Astrocyte of the hippocampus (primary cell): Measurements from ENCODE around the gene SUGCT.
A peak's percentile ranks its signal among the peaks of the same experiment; 100 is the strongest.
"Not testable (repeated sequence)": the region's sequence is repeated elsewhere in the genome, so short reads cannot be mapped to it uniquely, and the experiment has no call there.

Experiments used
- DNase-seq: peaks from one replicate; pipeline ENCODE4 v3.0.0; 2011; ENCODE audit warnings: low read depth, low spot score

Gene SUGCT

DNA sequence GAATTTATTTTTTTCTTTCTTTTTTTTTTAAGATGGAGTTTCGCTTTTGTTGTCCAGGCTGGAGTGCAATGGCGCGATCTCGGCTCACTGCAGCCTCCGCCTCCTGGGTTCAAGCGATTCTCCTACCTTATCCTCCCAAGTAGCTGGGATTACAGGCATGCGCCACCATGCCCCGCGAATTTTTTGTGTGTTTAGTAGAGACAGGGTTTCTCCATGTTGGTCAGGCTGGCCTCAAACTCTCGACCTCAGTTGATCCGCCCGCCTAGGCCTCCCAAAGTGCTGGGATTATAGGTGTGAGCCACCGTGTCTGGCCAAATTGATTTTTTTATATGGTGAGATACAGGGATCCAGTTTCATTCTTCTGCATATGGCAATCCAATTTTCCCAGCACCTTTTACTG lies 5.1 kb downstream of the SUGCT start:
- DNase-seq = not testable (repeated sequence)

DNA sequence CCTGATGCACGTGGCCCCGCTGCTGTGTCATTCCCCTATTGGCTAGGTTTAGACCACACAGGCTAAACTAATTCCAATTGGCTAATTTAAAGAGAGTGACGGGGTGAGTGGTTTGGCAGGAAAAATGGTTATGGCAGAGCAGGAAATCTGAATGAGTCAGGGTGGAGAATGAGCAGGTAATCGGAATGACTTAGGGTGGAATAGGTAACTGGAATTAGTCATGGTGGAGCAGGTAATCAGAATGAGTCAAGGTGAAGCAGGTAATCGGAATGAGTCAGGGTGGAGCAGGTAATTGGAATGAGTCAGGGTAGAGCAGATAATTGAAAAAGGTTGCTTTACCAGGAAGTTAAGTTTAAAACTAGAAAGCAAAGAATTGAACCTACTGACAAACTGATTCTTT lies 7.1 kb downstream of the SUGCT start:
- not testable (repeated sequence) for DNase-seq

DNA sequence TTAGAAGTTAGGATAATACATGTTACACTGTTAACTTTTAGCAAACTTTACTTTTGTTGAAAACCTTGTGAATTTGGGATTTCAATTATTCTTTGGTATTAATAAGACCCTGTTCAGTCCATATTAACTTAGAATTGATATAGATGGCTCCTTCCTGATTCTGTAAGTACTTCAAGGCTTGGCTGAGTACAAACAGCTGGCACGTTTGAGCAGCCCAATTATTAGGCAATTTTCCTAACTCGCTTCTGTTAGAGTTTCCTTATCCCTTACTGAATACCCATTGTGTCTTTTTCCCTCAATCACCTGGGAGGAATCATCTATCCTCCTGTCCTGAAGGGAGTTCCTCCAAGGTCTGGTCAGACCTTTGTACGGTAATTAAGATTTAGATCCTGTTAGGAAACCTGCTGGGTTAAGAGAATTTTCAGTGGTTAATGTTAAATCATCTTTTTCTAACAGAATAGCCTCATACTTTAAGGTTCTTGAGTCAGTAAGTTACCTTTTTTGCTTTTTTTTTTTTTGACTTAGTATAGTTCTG lies 10.9 kb downstream of the SUGCT start:
- DNase-seq = not testable (repeated sequence)

DNA sequence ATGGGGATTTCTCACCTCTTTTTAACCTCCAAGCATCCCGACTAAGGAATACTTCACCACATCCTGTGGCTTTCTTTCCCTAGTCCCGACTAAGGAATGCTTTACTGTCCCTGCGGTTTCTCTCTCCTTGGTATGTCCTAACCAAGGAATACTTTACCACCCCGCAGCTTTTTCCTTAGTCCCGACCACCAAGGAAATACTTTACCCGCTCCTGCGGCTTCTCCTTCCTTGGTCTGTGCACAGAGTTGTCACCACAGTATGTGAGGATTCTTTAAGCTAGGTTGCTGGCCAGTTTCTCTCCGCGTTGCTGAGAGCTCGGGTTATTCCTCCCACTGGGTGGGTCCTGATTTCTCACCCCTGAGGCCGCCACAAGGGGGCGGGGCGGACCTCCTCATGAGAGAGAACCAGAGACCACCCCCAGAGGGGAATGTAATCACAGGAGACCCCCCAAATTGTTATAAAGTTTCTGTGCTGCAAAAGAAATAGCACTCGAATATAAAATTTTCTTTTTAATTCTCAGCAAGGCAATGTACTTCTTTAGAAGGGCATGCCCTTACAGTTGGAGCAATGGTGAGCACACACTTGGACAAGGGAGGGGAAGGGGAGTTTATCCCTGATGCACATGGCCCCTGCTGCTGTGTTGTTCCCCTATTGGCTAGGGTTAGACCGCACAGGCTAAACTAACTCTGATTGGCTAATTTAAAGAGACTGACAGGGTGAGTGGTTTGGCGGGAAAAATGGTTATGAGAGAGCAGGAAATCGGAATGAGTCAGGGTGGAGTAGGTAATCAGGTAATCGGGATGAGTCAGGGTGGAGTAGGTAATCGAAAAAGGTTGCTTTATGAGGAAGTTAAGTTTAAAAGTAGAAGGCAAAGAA lies 12.8 kb downstream of the SUGCT start:
- DNase-seq = peak; percentile 30

DNA sequence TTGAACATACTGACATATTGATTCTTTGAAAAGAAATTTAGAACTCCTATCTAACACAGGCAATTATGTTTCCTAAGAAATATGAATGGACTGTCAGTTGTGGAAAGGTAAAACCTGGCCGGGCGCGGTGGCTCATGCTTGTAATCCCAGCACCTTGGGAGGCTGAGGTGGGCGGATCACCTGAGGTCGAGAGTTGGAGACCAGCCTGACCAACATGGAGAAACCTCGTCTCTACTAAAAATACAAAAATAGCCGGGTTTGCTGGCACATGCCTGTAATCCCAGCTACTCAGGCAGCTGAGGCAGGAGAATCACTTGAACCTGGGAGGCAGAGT lies 13.4 kb downstream of the SUGCT start:
- not testable (repeated sequence) for DNase-seq

DNA sequence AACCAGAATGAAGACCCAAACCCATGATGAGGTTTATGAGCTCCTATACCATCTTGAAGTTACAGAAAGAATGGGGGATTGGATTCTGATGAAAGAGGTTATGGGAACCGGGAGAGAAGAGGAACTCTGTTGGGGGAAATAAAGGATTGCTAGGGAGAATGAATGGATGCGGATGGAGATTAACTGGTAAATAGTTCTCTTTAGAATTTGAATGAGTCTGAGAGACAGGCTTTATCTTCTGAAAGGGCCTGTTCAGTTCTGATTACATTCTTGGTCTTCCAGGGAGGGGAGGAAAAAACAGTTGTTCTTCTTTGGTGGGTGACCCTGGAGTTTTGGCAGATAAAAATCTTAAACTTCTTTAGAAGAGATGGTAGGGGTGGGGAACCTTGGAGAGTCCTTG lies 13.9 kb downstream of the SUGCT start:
- no peak for DNase-seq

DNA sequence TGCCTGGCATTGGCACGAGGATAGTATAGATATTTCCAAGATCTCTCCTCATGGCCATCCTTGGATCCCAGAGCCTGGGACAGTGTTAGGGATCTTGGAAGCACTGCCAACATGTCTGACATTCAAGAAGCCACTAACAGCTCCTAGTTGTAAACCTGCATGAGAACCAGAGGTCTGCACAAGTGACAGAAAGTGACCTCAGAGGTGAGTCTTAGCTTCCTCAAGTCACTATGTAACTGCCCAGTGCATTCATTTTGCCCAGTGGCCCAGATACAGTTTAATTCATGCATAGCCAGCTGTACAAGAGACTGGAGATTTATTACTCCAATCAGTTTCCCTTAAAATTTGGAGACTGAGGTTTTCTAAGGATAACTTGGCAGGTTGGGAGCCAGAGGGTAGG lies 16.7 kb downstream of the SUGCT start:
- DNase-seq = no peak

DNA sequence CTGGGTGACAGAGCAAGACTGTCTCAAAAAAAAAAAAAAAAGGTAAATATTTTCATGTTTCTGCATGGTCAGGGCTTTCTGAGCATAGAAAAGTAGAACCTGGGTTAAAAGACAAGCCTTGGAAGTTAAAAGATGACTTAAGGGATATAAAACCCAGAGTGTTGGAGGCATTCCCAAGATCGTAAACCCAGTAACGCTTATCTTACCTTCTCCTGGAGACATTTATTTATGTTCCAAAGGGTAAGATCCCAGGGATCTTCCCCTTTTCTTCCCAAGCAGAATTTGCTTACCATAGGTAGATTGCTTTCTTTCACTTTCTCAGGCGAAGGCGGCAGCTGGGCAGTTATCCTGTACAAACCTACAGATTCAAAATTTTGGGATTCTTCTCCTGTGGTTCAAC lies 22.2 kb downstream of the SUGCT start:
- DNase-seq = no peak

DNA sequence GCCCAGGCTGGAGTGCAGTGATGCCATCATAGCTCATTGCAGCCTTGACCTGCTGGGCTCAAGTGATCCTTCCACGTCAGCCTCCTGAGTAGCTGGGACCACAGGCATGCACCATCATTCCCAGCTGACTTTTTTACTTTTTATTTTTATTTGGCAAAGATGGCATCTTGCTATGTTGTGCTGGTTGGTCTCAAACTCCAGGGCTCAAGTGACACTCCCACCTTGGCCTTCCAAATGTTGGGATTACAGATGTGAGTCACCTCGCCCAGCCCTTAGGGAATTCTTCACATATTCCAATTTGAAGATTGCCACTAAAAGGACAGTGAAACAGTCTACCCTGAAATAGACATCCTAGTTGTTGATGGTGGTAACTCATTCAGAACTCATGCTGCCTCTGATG lies 27.7 kb downstream of the SUGCT start:
- peak; percentile 14 for DNase-seq

DNA sequence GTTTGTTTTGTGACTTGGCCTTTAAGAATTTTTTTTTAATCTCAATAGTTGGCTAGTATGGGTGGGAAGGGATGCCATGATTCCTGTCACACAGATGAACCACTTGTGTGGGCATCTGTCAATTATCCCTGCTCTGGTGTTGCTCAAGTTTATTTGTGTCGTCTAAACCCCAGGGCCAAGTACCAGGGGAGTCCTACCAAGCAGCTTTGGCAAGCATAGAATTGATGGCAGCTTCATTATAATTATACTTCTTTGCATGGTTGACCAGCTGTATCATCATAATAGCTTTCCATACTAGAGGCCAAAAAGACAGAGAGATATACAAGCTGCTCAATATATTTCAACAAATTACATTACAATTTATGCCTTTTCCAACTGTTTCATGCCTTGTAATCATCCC lies 30.4 kb downstream of the SUGCT start:
- DNase-seq = no peak

DNA sequence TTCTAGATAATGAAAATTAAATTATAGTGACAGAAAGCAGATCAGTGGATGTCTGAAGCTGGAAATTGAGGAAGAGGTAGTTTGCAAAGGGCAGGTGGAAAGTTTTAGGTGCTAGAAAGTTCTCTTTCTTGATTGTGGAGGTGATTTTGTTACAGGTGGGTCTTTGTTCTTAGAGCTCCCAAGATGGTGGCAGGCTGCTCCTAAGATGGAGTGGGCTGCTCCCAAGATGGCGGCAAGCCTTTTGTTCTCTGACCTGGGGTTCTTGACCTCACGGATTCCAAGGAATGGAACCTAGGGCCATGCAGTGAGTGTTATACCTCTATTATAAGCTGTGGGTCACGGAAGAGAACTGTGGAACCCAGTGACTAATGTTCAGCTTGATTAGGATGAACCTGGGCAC lies 32.5 kb downstream of the SUGCT start:
- no peak for DNase-seq

DNA sequence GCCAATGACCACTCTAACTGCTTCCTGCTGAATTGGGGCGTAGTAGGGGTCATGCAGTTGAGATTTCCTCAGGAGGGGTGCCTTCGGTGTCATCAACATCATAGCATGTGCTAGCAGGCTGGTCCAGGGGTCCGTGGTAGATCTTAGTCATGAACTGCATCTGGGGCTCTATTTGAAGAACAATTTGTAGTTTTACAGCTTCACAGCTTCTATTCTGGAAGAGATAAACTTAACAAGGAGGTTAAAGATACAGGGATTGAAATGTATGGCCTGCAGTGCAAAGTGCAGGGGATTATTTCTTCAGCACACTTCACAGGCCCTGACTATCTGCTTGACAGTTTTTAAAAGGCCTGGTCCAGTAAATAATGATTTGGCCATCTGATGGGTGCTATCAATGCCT lies 33.5 kb downstream of the SUGCT start:
- DNase-seq = not testable (repeated sequence)

DNA sequence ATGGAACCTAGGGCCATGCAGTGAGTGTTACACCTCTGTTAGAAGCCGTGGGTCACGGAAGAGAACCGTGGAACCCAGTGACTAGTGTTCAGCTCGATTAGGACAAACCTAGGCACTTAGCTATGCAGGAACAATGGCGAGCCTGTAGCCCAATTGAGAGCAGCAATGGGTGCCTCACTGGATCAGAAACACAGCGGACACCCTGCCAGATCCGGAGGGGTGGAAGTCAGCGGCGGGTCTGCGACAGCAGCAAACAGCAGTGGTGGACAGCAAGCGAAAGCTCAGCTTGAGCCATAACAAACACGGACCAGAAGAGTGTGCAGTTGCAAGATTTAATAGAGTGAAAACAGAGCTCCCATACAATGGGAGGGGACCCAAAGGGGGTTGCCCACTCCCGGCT lies 38.3 kb downstream of the SUGCT start:
- not testable (repeated sequence) for DNase-seq

DNA sequence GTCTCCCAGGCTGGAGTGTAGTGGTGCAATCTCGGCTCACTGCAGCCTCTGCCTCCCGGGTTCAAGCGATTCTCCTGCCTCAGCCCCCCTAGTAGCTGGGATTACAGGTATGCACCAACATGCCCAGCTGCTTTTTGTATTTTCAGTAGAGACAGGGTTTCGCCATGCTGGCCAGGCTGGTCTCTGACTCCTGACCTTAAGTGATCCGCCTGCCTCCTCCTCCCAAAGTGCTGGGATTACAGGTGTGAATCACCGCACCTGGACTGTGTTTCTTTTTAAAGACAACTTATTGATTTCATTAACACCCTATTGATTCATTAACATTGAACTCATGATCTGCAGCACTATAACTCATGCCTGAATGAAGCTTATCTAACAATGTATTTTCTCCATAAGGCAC lies 40.5 kb downstream of the SUGCT start:
- DNase-seq = not testable (repeated sequence)

DNA sequence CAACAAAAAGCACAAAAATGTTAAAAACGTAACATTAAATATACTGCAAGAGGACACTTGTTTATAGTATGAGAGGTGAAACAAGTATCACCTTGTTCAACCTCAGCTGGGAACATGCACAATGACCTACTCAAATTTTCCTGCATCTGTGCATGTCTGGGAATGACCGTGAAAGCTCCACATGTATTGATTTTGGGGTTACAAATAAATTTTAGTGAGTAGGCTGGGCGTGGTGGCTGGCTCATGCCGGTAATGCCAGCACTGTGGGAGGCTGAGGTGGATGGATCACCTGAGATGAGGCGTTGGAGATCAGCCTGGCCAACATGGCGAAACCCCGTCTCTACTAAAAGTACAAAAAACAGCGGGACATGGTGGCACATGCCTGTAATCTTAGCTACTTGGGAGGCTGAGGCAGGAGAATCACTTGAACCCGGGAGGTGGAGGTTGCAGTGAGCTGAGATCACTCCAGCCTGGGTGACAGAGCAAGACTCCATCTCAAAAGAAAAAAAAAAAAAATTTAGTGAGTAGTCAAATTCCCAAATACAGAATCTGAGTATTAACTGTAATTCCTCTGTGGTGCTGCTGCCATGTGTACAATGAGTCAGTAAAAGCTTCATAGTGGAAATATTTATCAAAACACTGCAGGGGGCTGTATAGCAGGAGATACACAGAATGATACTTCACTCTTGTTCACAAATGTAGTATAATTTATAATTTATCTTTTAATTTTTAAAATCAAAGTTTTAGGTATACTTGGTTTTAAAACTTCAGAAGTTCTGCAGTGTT lies 41.1 kb downstream of the SUGCT start:
- peak; percentile 13 for DNase-seq

DNA sequence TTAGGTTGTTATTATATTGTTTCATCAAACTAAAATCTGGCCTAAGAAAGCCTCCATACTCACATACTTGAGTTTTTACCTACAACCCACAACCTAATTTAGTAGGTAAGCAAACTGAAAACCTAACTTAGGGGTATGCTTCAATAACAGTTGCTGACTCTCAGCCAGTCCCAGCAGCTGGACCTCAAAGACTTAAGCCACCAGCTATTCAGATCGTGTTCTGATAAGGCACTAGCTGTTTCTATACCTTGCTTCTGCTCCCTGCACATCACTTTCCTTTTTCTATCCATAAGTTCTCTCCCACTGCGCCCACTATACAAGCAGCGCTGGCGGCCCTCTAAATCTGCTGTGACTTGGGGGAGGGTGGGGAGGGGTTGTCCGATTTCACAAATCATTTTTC lies 42.3 kb downstream of the SUGCT start:
- no peak for DNase-seq

DNA sequence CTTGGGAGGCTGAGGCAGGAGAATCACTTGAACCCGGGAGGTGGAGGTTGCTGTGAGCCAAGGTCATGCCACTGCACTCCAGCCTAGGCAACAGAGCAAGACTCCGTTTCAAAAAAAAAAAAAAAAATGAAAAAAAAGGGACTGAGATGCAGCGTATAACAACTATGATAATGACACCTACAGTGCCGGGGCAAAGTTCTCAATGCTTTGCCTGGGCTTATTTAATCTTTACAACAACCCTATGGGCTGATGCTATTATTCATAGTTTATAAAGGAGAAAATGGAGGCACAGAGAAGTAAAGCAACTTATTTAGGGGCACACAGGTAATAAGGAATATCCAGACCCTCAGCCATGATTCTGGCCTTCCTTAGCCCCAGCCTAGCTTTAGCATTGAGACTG lies 47.6 kb downstream of the SUGCT start:
- no peak for DNase-seq

DNA sequence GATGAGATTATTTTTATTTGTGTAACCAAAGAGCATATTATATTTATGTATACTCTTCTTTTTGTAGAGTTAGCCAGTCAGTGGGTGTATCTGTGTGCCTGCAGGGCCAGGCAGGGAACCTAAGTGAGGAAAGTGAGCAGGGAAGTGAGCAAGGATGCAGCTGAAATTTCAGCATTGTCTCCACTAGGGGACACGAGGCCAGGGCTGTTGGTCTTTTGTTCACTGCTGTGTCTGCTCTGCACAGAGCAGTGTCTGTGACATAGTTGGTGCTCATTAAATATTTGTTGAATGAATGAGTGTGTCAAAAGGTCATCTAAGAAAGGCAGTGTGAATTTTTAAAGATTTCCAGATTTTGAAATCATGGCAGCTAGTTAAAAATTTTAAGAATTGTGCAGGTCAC lies 51.8 kb downstream of the SUGCT start:
- no peak for DNase-seq

DNA sequence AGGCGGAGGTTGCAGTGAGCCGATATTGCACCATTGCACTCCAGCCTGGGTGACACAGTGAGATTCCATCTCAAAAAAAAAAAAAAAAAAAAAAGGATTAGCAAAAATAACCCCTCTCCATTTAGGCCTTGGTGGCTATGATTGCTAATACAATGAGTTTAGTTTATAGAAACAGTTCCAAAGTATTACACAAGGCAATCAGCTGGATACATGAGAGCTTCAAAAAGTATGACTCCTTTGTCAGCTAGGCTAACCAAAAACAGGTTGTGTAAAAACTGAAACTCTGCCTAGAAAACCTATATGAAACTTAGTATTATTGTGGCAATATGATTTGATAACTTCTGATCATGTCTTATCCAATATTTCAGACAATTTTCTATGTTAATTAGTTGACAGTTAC lies 57.2 kb downstream of the SUGCT start:
- no peak for DNase-seq

DNA sequence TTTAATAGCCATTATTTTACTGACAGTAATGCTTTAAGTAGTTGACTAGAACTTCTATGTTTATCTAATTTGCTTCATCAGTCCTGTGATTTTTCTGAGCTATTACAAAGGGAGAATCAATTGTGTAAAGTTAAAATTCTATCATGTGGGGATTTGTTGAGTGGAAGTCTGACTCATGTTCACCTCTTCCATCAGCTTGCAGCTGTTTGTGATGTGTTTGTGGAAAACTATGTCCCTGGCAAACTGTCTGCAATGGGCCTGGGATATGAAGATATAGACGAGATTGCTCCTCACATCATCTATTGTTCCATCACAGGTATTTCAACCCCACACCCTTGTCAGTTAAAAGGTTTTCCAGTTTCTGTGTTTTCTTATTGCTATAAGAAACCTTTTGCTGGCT lies 59.9 kb downstream of the SUGCT start:
- peak; percentile 42 for DNase-seq

DNA sequence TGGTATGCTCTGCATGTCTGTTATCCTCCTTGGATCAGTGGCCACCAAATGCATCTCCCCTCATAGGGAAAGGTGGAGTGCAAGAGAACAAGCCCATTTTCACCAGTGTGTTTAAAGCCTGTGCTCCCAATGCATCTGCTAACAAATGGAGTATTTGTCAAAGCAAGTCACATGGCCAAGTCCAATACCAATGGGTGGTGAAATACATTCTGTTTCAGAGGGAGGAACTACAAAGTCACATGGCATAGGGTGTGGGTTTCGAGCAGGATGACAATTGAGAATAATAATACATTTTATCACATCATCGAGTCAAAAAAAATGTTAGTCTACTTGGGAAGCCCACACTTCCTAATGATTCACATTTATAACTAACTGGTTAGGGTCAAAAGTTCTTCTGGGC lies 62.7 kb downstream of the SUGCT start:
- no peak for DNase-seq

DNA sequence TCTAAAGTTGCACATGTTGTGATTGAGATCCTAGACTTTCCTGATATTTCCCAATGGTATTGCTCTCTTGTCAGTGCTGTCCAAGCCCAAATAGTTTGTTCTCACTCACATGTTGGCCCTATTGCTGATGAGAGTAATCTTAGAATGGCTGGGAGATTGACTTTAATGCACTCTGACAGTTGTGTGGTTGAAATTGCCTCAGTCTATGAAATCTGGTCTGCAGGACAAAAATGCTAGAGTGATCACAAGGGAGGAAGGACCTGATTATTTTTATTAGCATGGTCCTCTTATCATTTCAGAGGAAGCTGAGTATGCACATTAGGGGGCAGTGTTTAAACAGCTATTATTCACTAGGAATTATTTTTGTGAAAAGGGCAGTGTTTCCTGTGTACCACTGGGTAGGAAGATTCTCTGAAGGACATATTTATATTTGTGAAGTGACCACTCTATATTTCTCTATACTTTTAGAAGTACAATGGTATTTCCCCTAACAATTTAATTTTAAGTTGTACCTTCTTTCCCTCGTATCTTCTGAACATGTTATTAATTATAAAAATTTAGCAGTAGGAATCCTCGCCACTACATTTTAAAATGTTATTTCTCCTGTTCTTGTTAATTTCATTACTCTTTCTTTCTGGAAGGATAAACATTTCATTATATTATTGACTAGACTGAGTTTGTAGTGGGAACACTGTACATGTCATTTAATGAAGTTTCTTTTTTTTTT lies 64.4 kb downstream of the SUGCT start:
- peak; percentile 67 for DNase-seq
